A673 (cell line): ENCODE data around the gene LRPPRC. TPM values are rescaled to one million over a fixed set of nuclear protein-coding genes. Genes with fewer than 3 reads are reported as not detected.
"Not testable (repeated sequence)": the region's sequence is repeated elsewhere in the genome, so short reads cannot be mapped to it uniquely, and the experiment has no call there.

Source experiments
- BruUV-seq: library from RNA; stranded (reverse); fragments of 400-500 nt; replicated peaks from 2 replicates; lab custom pipeline; 2021; lab: Mats Ljungman, UMichigan
- CTCF ChIA-PET: fragments of 300-600 bp; sonication (Branson Sonifier 250); formaldehyde crosslinking; loops from one replicate; lab custom pipeline; 2022; ENCODE audit warnings: antibody characterized with exemption; lab: Charles Lee
- POLR2A ChIA-PET: fragments of 300-600 bp; sonication (Branson Sonifier 250); formaldehyde crosslinking; loops from one replicate; lab custom pipeline; 2022; ENCODE audit warnings: antibody characterized with exemption; ENCODE audit not compliant: low non-redundant PET; lab: Charles Lee
- DNase-seq: peaks from one replicate; pipeline ENCODE4 v3.0.0-alpha.2; 2015; ENCODE audit warnings: low spot score
- H3K27ac ChIP-seq: fragments of 200-600 bp; sonication (generic); 2 replicates; pipeline ENCODE4 v1.5.1; 2016; ENCODE audit warnings: mixed run types, low read depth, mild to moderate bottlenecking, mixed read lengths, antibody characterized with exemption, low read length; ENCODE audit not compliant: poor library complexity, severe bottlenecking
- H3K27me3 ChIP-seq: fragments of 200-600 bp; sonication (generic); replicated peaks from 2 replicates; pipeline ENCODE4 v1.6.1; 2017; ENCODE audit warnings: mixed run types, low read depth, mild to moderate bottlenecking, mixed read lengths, antibody characterized with exemption, low read length; ENCODE audit not compliant: insufficient read depth, poor library complexity
- H3K36me3 ChIP-seq: fragments of 200-600 bp; sonication (generic); 2 replicates; pipeline ENCODE4 v1.6.1; 2016; ENCODE audit warnings: mixed run types, mild to moderate bottlenecking, mixed read lengths, antibody characterized with exemption, low read length; ENCODE audit not compliant: insufficient read depth, poor library complexity, severe bottlenecking
- H3K4me1 ChIP-seq: fragments of 200-600 bp; sonication (generic); 2 replicates; pipeline ENCODE4 v1.6.1; 2017; ENCODE audit warnings: mixed run types, mild to moderate bottlenecking, mixed read lengths, antibody characterized with exemption, low read length; ENCODE audit not compliant: insufficient read depth, poor library complexity, severe bottlenecking
- H3K4me3 ChIP-seq: fragments of 200-600 bp; sonication (generic); 2 replicates; pipeline ENCODE4 v1.5.1; 2016; ENCODE audit warnings: low read depth, mixed run types, mild to moderate bottlenecking, mixed read lengths, low read length; ENCODE audit not compliant: poor library complexity, severe bottlenecking
- H3K9me3 ChIP-seq: fragments of 200-600 bp; sonication (generic); 2 replicates; pipeline ENCODE4 v1.6.1; 2016; ENCODE audit warnings: mixed run types, low read depth, mild to moderate bottlenecking, mixed read lengths, antibody characterized with exemption, low read length; ENCODE audit not compliant: poor library complexity, severe bottlenecking
- CTCF ChIP-seq: fragments of 300-800, 200-600 bp; sonication (generic); conservative IDR thresholded peaks from 2 replicates; pipeline ENCODE4 v1.5.1; 2017; ENCODE audit warnings: low read depth, mild to moderate bottlenecking, antibody characterized with exemption, low read length, moderate library complexity, mixed read lengths
- EZH2 ChIP-seq: fragments of 200-600 bp; sonication (generic); IDR thresholded peaks from 2 replicates; pipeline ENCODE4 v1.6.1; 2017; ENCODE audit warnings: borderline replicate concordance, low read depth, mild to moderate bottlenecking, mixed read lengths, antibody characterized with exemption, low read length; ENCODE audit not compliant: poor library complexity, severe bottlenecking
- intact Hi-C: fragments of 100-400 bp; cut with micrococcal nuclease; formaldehyde crosslinking; loops from one replicate; pipeline ENCODE4 v1.10.0; 2022; ENCODE audit not compliant: unreplicated experiment
- total RNA-seq: library from RNA; stranded (reverse); gene quantifications from 2 replicates; pipeline ENCODE4 v1.2.3, GENCODE V29; 2021

The LRPPRC gene
- total RNA-seq, 1 experiment from 2014 or later: 144 TPM

GRCh38 chr2:43925431-43925830, 70.4 kb downstream of the LRPPRC start:
- Histone ChIP-seq H3K27ac (no peak overlapping the region), H3K4me3 (no peak overlapping the region), H3K4me1 (no peaks in the 10 kb centered on the region), H3K27me3 (no peaks in the 10 kb centered on the region), H3K9me3 (no peaks in the 10 kb centered on the region), H3K36me3 (peaks cover 52% of the 10 kb centered on the region)
- BruUV-seq: no TSS peak
- TF ChIP-seq EZH2 (no peak), CTCF (no peak)
- ChIA-PET POLR2A (no interaction called here), CTCF (no interaction called here)
- intact Hi-C loops: no loop called here
- DNase-seq: no peak

GRCh38 chr2:43924463-43924862, 71.3 kb downstream of the LRPPRC start:
- Histone ChIP-seq H3K9me3 (no peaks in the 10 kb centered on the region), H3K27me3 (no peaks in the 10 kb centered on the region), H3K36me3 (peaks cover 46% of the 10 kb centered on the region), H3K4me1 (no peaks in the 10 kb centered on the region), H3K4me3 (no peak overlapping the region), H3K27ac (no peak overlapping the region)
- CTCF ChIA-PET: no interaction called here
- intact Hi-C loops: no loop called here
- BruUV-seq: no TSS peak
- POLR2A ChIA-PET: no interaction called here
- DNase-seq: no peak
- TF ChIP-seq CTCF (no peak), EZH2 (no peak)

- H3K4me1 ChIP-seq, DNase-seq, intact Hi-C loops, POLR2A ChIA-PET, H3K27me3 ChIP-seq, H3K9me3 ChIP-seq, H3K27ac ChIP-seq, CTCF ChIA-PET, BruUV-seq, H3K4me3 ChIP-seq: not testable (repeated sequence)
- H3K36me3 ChIP-seq: peaks cover 46% of the 10 kb centered on the region
Measured at GRCh38 chr2:43911136-43911790, 84.5 kb downstream of the LRPPRC start.
